Spinal cord (tissue), 10 donors: ENCODE measurements around the gene FIBP. TPM values are rescaled to one million over a fixed set of nuclear protein-coding genes. Genes with fewer than 3 reads are reported as not detected.

Source experiments
- DNase-seq, 6 donors: peaks; one replicate each; pipeline versions ENCODE4 v3.0.0 to v3.0.0-alpha.2; 2013 to 2015; ENCODE audit warnings: low spot score in 6 of 6, low read depth in 4 of 6
- H3K27ac ChIP-seq: one replicate; pipeline ENCODE4 v1.5.1; 2013; ENCODE audit warnings: low read depth, low read length, control low read depth
- H3K27me3 ChIP-seq: one replicate; pipeline ENCODE4 v1.6.1; 2013; ENCODE audit warnings: low read length; ENCODE audit not compliant: control insufficient read depth, insufficient read depth
- H3K36me3 ChIP-seq: one replicate; pipeline ENCODE4 v1.6.1; 2013; ENCODE audit warnings: low read length; ENCODE audit not compliant: control insufficient read depth, insufficient read depth
- H3K4me1 ChIP-seq: one replicate; pipeline ENCODE4 v1.6.1; 2013; ENCODE audit warnings: low read length; ENCODE audit not compliant: control insufficient read depth, insufficient read depth
- H3K4me3 ChIP-seq: one replicate; pipeline ENCODE4 v1.5.1; 2013; ENCODE audit warnings: low read depth, low read length, control low read depth
- H3K9me3 ChIP-seq: one replicate; pipeline ENCODE4 v1.6.1; 2013; ENCODE audit warnings: low read length; ENCODE audit not compliant: control insufficient read depth, insufficient read depth
- WGBS: methylation state at CpG from one replicate; pipeline ENCODE4 v1.1.5; 2013; ENCODE audit warnings: missing lambda C conversion rate; ENCODE audit not compliant: insufficient coverage; 5-methylcytosine and 5-hydroxymethylcytosine counted together
- polyA plus RNA-seq, 2 donors: library from polyadenylated mRNA; unstranded; fragments of 120-200 nt; gene quantifications; one replicate each; pipeline ENCODE4 v1.2.1, GENCODE V29; 2013; ENCODE audit not compliant: insufficient read length in 2 of 2
- total RNA-seq, 2 donors: library from RNA; depleted of rRNA in 1 of 2; stranded (reverse); fragments of 120-200 nt in 1 of 2; fragments of >200 nt in 1 of 2; gene quantifications; one replicate each; pipeline versions ENCODE4 v1.2.3 to v1.2.4, GENCODE V29; 2013 to 2014
- donor health status: healthy.

FIBP gene
- total and polyA plus RNA-seq, 4 donors: 79.4 to 158 (median 141) TPM

GRCh38 chr11:65847746-65848145 lies 40.5 kb downstream of the FIBP start:
- peaks cover 31% of the 10 kb centered on the region for H3K36me3 ChIP-seq

DNA sequence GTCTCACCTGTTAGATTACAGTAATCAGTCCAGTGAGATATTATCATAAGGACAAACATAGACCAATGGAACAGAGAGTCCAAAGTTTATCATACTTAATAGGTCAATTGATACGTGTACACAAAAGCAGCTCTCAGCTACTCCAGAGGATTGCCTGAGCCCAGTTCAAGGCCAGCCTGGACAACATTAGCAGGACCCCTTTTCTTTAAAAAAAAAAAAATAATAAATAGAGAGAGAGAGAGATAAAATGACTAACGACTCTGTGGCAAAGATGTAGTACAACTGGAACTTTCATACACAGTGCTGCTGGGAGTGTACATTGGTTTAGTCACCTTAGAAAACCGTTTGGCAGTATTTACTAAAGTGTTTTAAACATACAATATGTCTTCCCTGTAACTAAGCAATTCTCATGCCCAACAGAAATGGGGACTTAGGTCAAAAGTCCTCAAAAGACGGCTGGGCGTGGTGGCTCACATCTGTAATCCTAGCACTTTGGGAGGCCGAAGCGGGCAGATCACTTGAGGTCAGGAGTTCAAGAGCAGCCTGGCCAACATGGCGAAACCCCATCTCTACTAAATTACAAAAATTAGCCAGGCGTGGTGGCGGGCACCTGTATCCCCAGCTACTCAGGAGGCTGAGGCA lies 43.9 kb downstream of the FIBP start:
- no peak overlapping the region for H3K27ac ChIP-seq
- no peaks in the 10 kb centered on the region for H3K4me1 ChIP-seq
- 98% methylated on average over 7 of the region's 10 CpGs for WGBS
- H3K27me3 ChIP-seq: no peaks in the 10 kb centered on the region
- no peak for DNase-seq
- no peak overlapping the region for H3K4me3 ChIP-seq
- H3K9me3 ChIP-seq: no peaks in the 10 kb centered on the region
- no peaks in the 10 kb centered on the region for H3K36me3 ChIP-seq

More at GRCh38 chr11:65847746-65848145, 40.5 kb downstream of the FIBP start:
- no peak for DNase-seq
- no peaks in the 10 kb centered on the region for H3K27me3 ChIP-seq
- H3K9me3 ChIP-seq: no peaks in the 10 kb centered on the region
- H3K4me3 ChIP-seq: no peak overlapping the region
- H3K27ac ChIP-seq: no peak overlapping the region
- H3K4me1 ChIP-seq: no peaks in the 10 kb centered on the region
- 94% methylated on average over 2 of the region's 3 CpGs for WGBS

GRCh38 chr11:65843811-65844210 lies 44.5 kb downstream of the FIBP start:
- Histone ChIP-seq H3K27ac (no peak overlapping the region), H3K9me3 (no peaks in the 10 kb centered on the region), H3K4me1 (no peaks in the 10 kb centered on the region), H3K27me3 (no peaks in the 10 kb centered on the region), H3K36me3 (no peaks in the 10 kb centered on the region), H3K4me3 (no peak overlapping the region)
- no CpG with 5 or more reads among the region's 3 CpGs for WGBS
- DNase-seq: no peak

DNA sequence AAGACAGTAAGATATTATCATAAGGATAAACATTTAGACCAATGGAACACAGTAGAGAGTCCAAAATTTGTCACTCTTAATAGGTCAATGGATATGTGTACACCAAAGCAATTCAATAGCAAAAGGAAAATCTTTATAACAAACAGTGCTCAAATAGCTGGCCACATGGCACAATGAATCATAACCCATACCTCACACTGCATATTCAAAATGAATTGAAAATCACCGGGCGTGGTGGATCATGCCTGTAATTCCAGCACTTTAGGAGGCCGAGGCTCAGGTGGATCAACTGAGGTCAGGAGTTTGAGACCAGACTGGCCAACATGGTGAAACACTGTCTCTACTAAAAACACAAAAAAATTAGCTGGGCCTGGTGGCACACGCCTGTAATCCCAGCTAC lies 46.1 kb downstream of the FIBP start:
- no peaks in the 10 kb centered on the region for H3K9me3 ChIP-seq
- no peak overlapping the region for H3K4me3 ChIP-seq
- no peaks in the 10 kb centered on the region for H3K4me1 ChIP-seq
- 85% methylated on average over 3 of the region's 4 CpGs for WGBS
- H3K27ac ChIP-seq: no peak overlapping the region
- no peaks in the 10 kb centered on the region for H3K36me3 ChIP-seq
- H3K27me3 ChIP-seq: no peaks in the 10 kb centered on the region
- DNase-seq: no peak

DNA sequence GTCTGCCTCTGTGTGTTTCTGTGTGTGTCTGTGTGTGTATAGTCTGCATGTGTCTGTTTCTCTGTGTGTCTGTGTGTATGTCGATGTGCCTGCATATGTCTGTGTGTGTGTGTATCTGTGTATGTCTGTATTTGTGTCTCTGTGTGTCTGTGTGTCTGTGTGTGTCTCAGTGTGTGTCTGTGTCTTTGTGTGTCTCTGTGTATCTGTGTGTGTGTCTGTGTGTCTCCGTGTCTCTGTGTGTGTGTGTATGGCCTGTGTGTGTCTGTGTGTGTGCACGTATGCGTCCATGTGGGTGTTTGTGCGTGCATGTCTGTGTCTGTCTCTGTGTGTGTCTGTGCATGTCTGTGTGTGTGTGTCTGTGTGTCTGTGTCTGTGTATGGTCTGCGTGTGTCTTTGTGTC lies 54.1 kb downstream of the FIBP start:
- 31% methylated on average over 6 of the region's 6 CpGs for WGBS
- Histone ChIP-seq H3K36me3 (no peaks in the 10 kb centered on the region), H3K4me3 (peak overlapping the region; percentile 96), H3K4me1 (peaks cover 15% of the 10 kb centered on the region), H3K27me3 (no peaks in the 10 kb centered on the region), H3K9me3 (no peaks in the 10 kb centered on the region), H3K27ac (no peak overlapping the region)
- no peak for DNase-seq

Other genes with a start within 250 kb of the FIBP start
- gene RELA, start 225.6 kb downstream of the FIBP start, total RNA-seq: 10 to 100 TPM; 14.5 to 29.4 TPM
- 10 to 100 TPM; 53.9 to 57.7 TPM for gene RELA, start 225.6 kb downstream of the FIBP start, polyA plus RNA-seq
- 10 to 100 TPM; 41.5 to 74.5 TPM for gene KAT5, start 176.2 kb downstream of the FIBP start, total RNA-seq
- gene KAT5, start 176.2 kb downstream of the FIBP start, polyA plus RNA-seq: 10 to 100 TPM; 80.3 to 81.2 TPM
- 10 to 100 TPM; 11.8 to 52.6 TPM for gene RNASEH2C, start 167.7 kb downstream of the FIBP start, total RNA-seq
- 10 to 100 TPM; 48.0 to 56.5 TPM for gene RNASEH2C, start 167.7 kb downstream of the FIBP start, polyA plus RNA-seq
- 1 to 10 TPM; 5.0 to 6.4 TPM for gene AP5B1, start 107.5 kb downstream of the FIBP start, total RNA-seq
- 1 to 10 TPM; 6.9 to 9.3 TPM for gene AP5B1, start 107.5 kb downstream of the FIBP start, polyA plus RNA-seq
- gene OVOL1, start 101.4 kb downstream of the FIBP start, total RNA-seq: not detected
- under 1 TPM in 1 of 2 donors, not detected in 1; 0.09 TPM for gene OVOL1, start 101.4 kb downstream of the FIBP start, polyA plus RNA-seq
- 1 to 10 TPM; 3.3 to 4.0 TPM for gene SNX32, start 54.5 kb downstream of the FIBP start, total RNA-seq
- gene SNX32, start 54.5 kb downstream of the FIBP start, polyA plus RNA-seq: 10 to 100 TPM in 1 of 2 donors, 1 to 10 TPM in 1; 9.7 to 22.1 TPM
- gene CFL1, start 30.3 kb downstream of the FIBP start, total RNA-seq: 100 to 1,000 TPM; 472 to 682 TPM
- gene CFL1, start 30.3 kb downstream of the FIBP start, polyA plus RNA-seq: 1,000 to 10,000 TPM; 1,362 to 1,371 TPM
- gene MUS81, start 28.0 kb downstream of the FIBP start, total RNA-seq: 10 to 100 TPM; 24.9 to 49.7 TPM
- gene MUS81, start 28.0 kb downstream of the FIBP start, polyA plus RNA-seq: 10 to 100 TPM; 57.4 to 62.0 TPM
- gene EFEMP2, start 15.7 kb downstream of the FIBP start, total RNA-seq: 10 to 100 TPM; 21.2 to 84.5 TPM
- 10 to 100 TPM; 73.6 to 94.1 TPM for gene EFEMP2, start 15.7 kb downstream of the FIBP start, polyA plus RNA-seq
- under 1 TPM; 0.20 to 0.39 TPM for gene CTSW, start 8.6 kb downstream of the FIBP start, total RNA-seq
- gene CTSW, start 8.6 kb downstream of the FIBP start, polyA plus RNA-seq: under 1 TPM; 0.51 to 0.96 TPM
- gene CCDC85B, start 2.2 kb upstream of the FIBP start, total RNA-seq: 10 to 100 TPM; 15.7 to 23.5 TPM
- 10 to 100 TPM; 50.2 to 53.9 TPM for gene CCDC85B, start 2.2 kb upstream of the FIBP start, polyA plus RNA-seq
- under 1 TPM in 1 of 2 donors, not detected in 1; 0.20 TPM for gene FOSL1, start 11.9 kb upstream of the FIBP start, total RNA-seq
- gene FOSL1, start 11.9 kb upstream of the FIBP start, polyA plus RNA-seq: under 1 TPM; 0.36 to 0.41 TPM
- 10 to 100 TPM; 13.9 to 20.4 TPM for gene C11orf68, start 30.6 kb upstream of the FIBP start, total RNA-seq
- gene C11orf68, start 30.6 kb upstream of the FIBP start, polyA plus RNA-seq: 10 to 100 TPM; 62.3 to 66.2 TPM
- 100 to 1,000 TPM in 1 of 2 donors, 10 to 100 TPM in 1; 46.4 to 127 TPM for gene DRAP1, start 31.0 kb upstream of the FIBP start, total RNA-seq
- gene DRAP1, start 31.0 kb upstream of the FIBP start, polyA plus RNA-seq: 100 to 1,000 TPM; 178 to 183 TPM
- gene TSGA10IP, start 57.0 kb upstream of the FIBP start, total RNA-seq: under 1 TPM in 1 of 2 donors, not detected in 1; 0.39 TPM
- under 1 TPM; 0.60 to 0.68 TPM for gene TSGA10IP, start 57.0 kb upstream of the FIBP start, polyA plus RNA-seq
- gene SART1, start 73.3 kb upstream of the FIBP start, total RNA-seq: 10 to 100 TPM; 29.2 to 43.3 TPM
- 10 to 100 TPM; 60.6 to 68.2 TPM for gene SART1, start 73.3 kb upstream of the FIBP start, polyA plus RNA-seq
- gene EIF1AD, start 113.7 kb upstream of the FIBP start, total RNA-seq: 10 to 100 TPM; 18.4 to 33.7 TPM
- gene EIF1AD, start 113.7 kb upstream of the FIBP start, polyA plus RNA-seq: 10 to 100 TPM; 24.6 to 33.7 TPM
- gene BANF1, start 114.0 kb upstream of the FIBP start, total RNA-seq: 10 to 100 TPM; 14.3 to 45.2 TPM
- gene BANF1, start 114.0 kb upstream of the FIBP start, polyA plus RNA-seq: 100 to 1,000 TPM; 264 to 280 TPM
- under 1 TPM in 1 of 2 donors, not detected in 1; 0.17 TPM for gene CST6, start 123.5 kb upstream of the FIBP start, total RNA-seq
- gene CST6, start 123.5 kb upstream of the FIBP start, polyA plus RNA-seq: not detected
- not detected for gene CATSPER1, start 138.0 kb upstream of the FIBP start, total RNA-seq
- gene CATSPER1, start 138.0 kb upstream of the FIBP start, polyA plus RNA-seq: under 1 TPM in 1 of 2 donors, not detected in 1; 0.10 TPM
- 1 to 10 TPM; 4.5 to 5.8 TPM for gene GAL3ST3, start 160.7 kb upstream of the FIBP start, total RNA-seq
- gene GAL3ST3, start 160.7 kb upstream of the FIBP start, polyA plus RNA-seq: 10 to 100 TPM; 18.5 to 19.0 TPM
- gene SF3B2, start 163.9 kb upstream of the FIBP start, total RNA-seq: 100 to 1,000 TPM in 1 of 2 donors, 10 to 100 TPM in 1; 84.1 to 156 TPM
- gene SF3B2, start 163.9 kb upstream of the FIBP start, polyA plus RNA-seq: 100 to 1,000 TPM; 237 to 246 TPM
- 10 to 100 TPM; 29.9 to 51.8 TPM for gene PACS1, start 181.8 kb upstream of the FIBP start, total RNA-seq
- gene PACS1, start 181.8 kb upstream of the FIBP start, polyA plus RNA-seq: 100 to 1,000 TPM in 1 of 2 donors, 10 to 100 TPM in 1; 92.3 to 114 TPM